ENCODE data around the gene LDHD. TPM values are rescaled to one million over a fixed set of nuclear protein-coding genes. Genes with fewer than 3 reads are reported as not detected.

The LDHD gene
- total RNA-seq, 4 donors from 2014 or later, result 5.1 to 12.8 (median 8.6) TPM

DNA sequence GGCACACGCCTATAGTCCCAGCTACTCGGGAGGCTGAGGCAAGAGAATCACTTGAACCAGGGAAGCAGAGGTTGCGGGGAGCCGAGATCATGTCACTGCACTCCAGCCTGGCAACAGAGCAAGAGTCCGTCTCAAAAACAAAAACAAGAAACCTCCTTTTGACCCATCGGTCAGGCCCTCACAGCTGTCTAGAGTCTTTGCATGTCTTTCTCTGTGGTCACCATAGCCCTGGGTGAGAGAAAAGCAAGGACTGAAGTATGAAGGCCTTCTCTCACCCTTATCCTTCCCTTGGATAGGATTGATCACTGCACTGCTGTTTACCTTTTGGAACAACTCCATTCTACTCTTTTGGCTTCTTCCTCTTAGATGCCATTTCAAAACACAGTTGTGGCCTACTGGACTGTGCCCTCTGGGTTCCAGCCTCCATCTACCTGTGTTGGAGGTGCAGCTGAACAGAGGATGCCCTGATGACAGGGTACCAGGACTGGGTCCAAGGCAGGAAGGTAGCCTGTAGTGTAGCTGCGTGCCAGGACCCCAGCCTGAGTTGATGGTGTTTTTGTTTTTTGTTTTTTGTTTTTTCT is 37.1 kb downstream of the LDHD start:
- no peaks in the 10 kb centered on the region for H3K36me3 ChIP-seq
- WGBS, 2 donors (ENCODE audit: low coverage in 1 of 2), result 77 to 100% methylated on average over 1 to 5 of the region's 7 CpGs
- no peaks in the 10 kb centered on the region for H3K9me3 ChIP-seq
- no peaks in the 10 kb centered on the region for H3K27me3 ChIP-seq
- TF ChIP-seq POLR2AphosphoS5 (IDR thresholded peaks at IDR 0.05) (no peak), POLR2A (IDR thresholded peaks at IDR 0.05) (no peak), EP300 (IDR thresholded peaks at IDR 0.05) (no peak), CTCF (IDR thresholded peaks at IDR 0.05) (no peak)
- ATAC-seq, result no peak
- H3K4me1 ChIP-seq, result peaks cover 0 to 33% (median 0%) of the 10 kb centered on the region in 3 donors
- H3K27ac ChIP-seq, result no peak overlapping the region
- no peak overlapping the region for H3K4me3 ChIP-seq

- H3K9me3 ChIP-seq, result no peaks in the 10 kb centered on the region
- TF ChIP-seq POLR2AphosphoS5 (IDR thresholded peaks at IDR 0.05) (no peak), EP300 (IDR thresholded peaks at IDR 0.05) (no peak), POLR2A (IDR thresholded peaks at IDR 0.05) (no peak), CTCF (IDR thresholded peaks at IDR 0.05) (no peak)
- 76 to 80% methylated on average over 3 to 5 of the region's 8 CpGs for WGBS, 2 donors (ENCODE audit: low coverage in 1 of 2)
- no peak overlapping the region for H3K4me3 ChIP-seq
- H3K4me1 ChIP-seq, result peaks cover 0 to 33% (median 0%) of the 10 kb centered on the region in 3 donors
- H3K27me3 ChIP-seq, result no peaks in the 10 kb centered on the region
- ATAC-seq, result no peak
- no peaks in the 10 kb centered on the region for H3K36me3 ChIP-seq
- no peak overlapping the region for H3K27ac ChIP-seq
These were observed 37.7 kb downstream of the LDHD start for GRCh38 chr16:75078886-75079285.

GRCh38 chr16:75075688-75076268 is 40.8 kb downstream of the LDHD start:
- H3K9me3 ChIP-seq, result no peaks in the 10 kb centered on the region
- 78 to 90% methylated on average over 2 to 3 of the region's 3 CpGs for WGBS, 2 donors (ENCODE audit: low coverage in 1 of 2)
- ATAC-seq, result no peak
- H3K27me3 ChIP-seq, result no peaks in the 10 kb centered on the region
- TF ChIP-seq CTCF (IDR thresholded peaks at IDR 0.05), result no peak
- TF ChIP-seq EP300 (IDR thresholded peaks at IDR 0.05), result no peak
- no peak for TF ChIP-seq POLR2AphosphoS5 (IDR thresholded peaks at IDR 0.05)
- TF ChIP-seq POLR2A (IDR thresholded peaks at IDR 0.05), result no peak
- peaks cover 0 to 25% (median 0%) of the 10 kb centered on the region in 3 donors for H3K4me1 ChIP-seq
- H3K4me3 ChIP-seq, result no peak overlapping the region
- H3K36me3 ChIP-seq, result no peaks in the 10 kb centered on the region
- no peak overlapping the region for H3K27ac ChIP-seq

GRCh38 chr16:75074920-75075687 is 41.5 kb downstream of the LDHD start:
- H3K4me1 ChIP-seq, result peaks cover 0 to 25% (median 0%) of the 10 kb centered on the region in 3 donors
- H3K9me3 ChIP-seq, result no peaks in the 10 kb centered on the region
- H3K36me3 ChIP-seq, result no peaks in the 10 kb centered on the region
- ATAC-seq, result peak; percentile 44
- H3K4me3 ChIP-seq, result no peak overlapping the region
- H3K27me3 ChIP-seq, result no peaks in the 10 kb centered on the region
- TF ChIP-seq EP300 (IDR thresholded peaks at IDR 0.05) (no peak), POLR2AphosphoS5 (IDR thresholded peaks at IDR 0.05) (no peak), POLR2A (IDR thresholded peaks at IDR 0.05) (no peak), CTCF (IDR thresholded peaks at IDR 0.05) (no peak)
- H3K27ac ChIP-seq, result no peak overlapping the region
- 72 to 81% methylated on average over 2 to 5 of the region's 12 CpGs for WGBS, 2 donors (ENCODE audit: low coverage in 1 of 2)
